Transverse colon (tissue), 4 donors: Measurements from ENCODE around the gene IL26. TPM values are rescaled to one million over a fixed set of nuclear protein-coding genes. Genes with fewer than 3 reads are reported as not detected.

Experiments used
- DNase-seq: peaks from one replicate; pipeline ENCODE4 v3.0.0-alpha.2; 2019
- H3K27ac ChIP-seq, 4 donors: fragments of 200-600 bp; sonication (generic); 2 replicates each; pipeline ENCODE4 v1.5.1; 2016 to 2018; ENCODE audit warnings: inconsistent platforms in 4 of 4
- H3K27me3 ChIP-seq: fragments of 200-600 bp; sonication (generic); 2 replicates; pipeline ENCODE4 v1.5.1; 2017; ENCODE audit warnings: inconsistent platforms
- H3K36me3 ChIP-seq, 4 donors: fragments of 200-600 bp; sonication (generic); 2 replicates each; pipeline ENCODE4 v1.5.1; 2017 to 2019; ENCODE audit warnings: inconsistent platforms in 4 of 4
- H3K4me1 ChIP-seq, 4 donors: fragments of 200-600 bp; sonication (generic); 2 replicates each; pipeline ENCODE4 v1.5.1; 2017 to 2020; ENCODE audit warnings: inconsistent platforms in 4 of 4
- H3K4me3 ChIP-seq, 4 donors: fragments of 200-600 bp; sonication (generic); 1 replicate in 1 of 4; 2 replicates in 3 of 4; pipeline versions ENCODE4 v1.5.1 to v1.6.1; 2017 to 2019; ENCODE audit warnings: inconsistent platforms in 4 of 4
- H3K9me3 ChIP-seq, 2 donors: fragments of 200-600 bp; sonication (generic); 2 replicates each; pipeline ENCODE4 v1.5.1; 2017 to 2019; ENCODE audit warnings: inconsistent platforms in 2 of 2
- CTCF ChIP-seq, 5 experiments: fragments of 200-600 bp in 3 of 5; fragments of 450-650 bp in 2 of 5; sonication (generic) in 3 of 5; IDR thresholded peaks; 1 replicate in 2 of 5; 2 replicates in 3 of 5; pipeline ENCODE4 v1.5.1; 2016 to 2017; ENCODE audit warnings: antibody characterized with exemption in 5 of 5, inconsistent platforms in 3 of 5, mild to moderate bottlenecking in 2 of 5, moderate library complexity in 1 of 5
- EP300 ChIP-seq: sonication (generic); formaldehyde crosslinking; IDR thresholded peaks from one replicate; pipeline ENCODE4 v1.6.1; 2017; ENCODE audit warnings: antibody characterized with exemption, low read depth
- POLR2A ChIP-seq: fragments of 450-650 bp; IDR thresholded peaks from one replicate; pipeline ENCODE4 v1.6.1; 2016; ENCODE audit warnings: antibody characterized with exemption, mild to moderate bottlenecking, moderate library complexity
- POLR2AphosphoS5 ChIP-seq, 3 donors: sonication (generic); formaldehyde crosslinking; IDR thresholded peaks; one replicate each; pipeline ENCODE4 v1.6.1; 2016; ENCODE audit warnings: antibody characterized with exemption in 3 of 3
- WGBS, 2 donors: methylation state at CpG; one replicate each; pipeline ENCODE4 v1.1.5; 2018; ENCODE audit warnings: low coverage in 1 of 2; 5-methylcytosine and 5-hydroxymethylcytosine counted together
- in situ Hi-C, 4 donors: fragments of 200-750 bp; cut with MboI; loops; one replicate each; pipeline versions ENCODE4 v1.15.0 to v1.15.1; 2017; ENCODE audit warnings: low sequenced_read_pairs in 3 of 4, low pct_ligation_motif_present in 1 of 4, low pct_unique_long_range_greater_than_20kb in 1 of 4
- intact Hi-C: fragments of 100-400 bp; cut with DNase I; formaldehyde crosslinking; loops from one replicate; pipeline ENCODE4 v1.15.1; 2023; ENCODE audit warnings: low total_unique reads
- total RNA-seq, 4 donors: library from RNA; depleted of rRNA; stranded (reverse); fragments of >200 nt; gene quantifications; one replicate each; pipeline ENCODE4 v1.1.0, GENCODE V29; 2016

Gene IL26
- total RNA-seq, 4 donors from 2014 or later, result not detected

GRCh38 chr12:68236421-68237059 lies 10.9 kb upstream of the IL26 start:
- no peak for DNase-seq
- H3K36me3 ChIP-seq, result no peaks in the 10 kb centered on the region
- H3K4me3 ChIP-seq, result peak overlapping the region in 3 of 4 donors; percentile 17 to 43 (median 23)
- in situ Hi-C loops (no loop called here), intact Hi-C loops (no loop called here)
- H3K27me3 ChIP-seq, result no peaks in the 10 kb centered on the region
- H3K9me3 ChIP-seq, result no peaks in the 10 kb centered on the region
- peaks cover 0 to 26% (median 12%) of the 10 kb centered on the region in 4 donors for H3K4me1 ChIP-seq
- TF ChIP-seq CTCF (IDR thresholded peaks at IDR 0.05) (peak in 2 of 5 experiments; percentile 13 to 21), EP300 (no peak)
- WGBS, 2 donors, result 40 to 51% methylated on average over 7 to 8 of the region's 8 CpGs
- peak overlapping the region in 3 of 4 donors; percentile 10 to 47 (median 36) for H3K27ac ChIP-seq

GRCh38 chr12:68235576-68235975 lies 10.0 kb upstream of the IL26 start:
- in situ Hi-C loops (no loop called here), intact Hi-C loops (no loop called here)
- Histone ChIP-seq H3K4me3 (no peak overlapping the region), H3K27ac (no peak overlapping the region), H3K36me3 (no peaks in the 10 kb centered on the region), H3K4me1 (peaks cover 0 to 19% (median 11%) of the 10 kb centered on the region in 4 donors), H3K27me3 (no peaks in the 10 kb centered on the region), H3K9me3 (no peaks in the 10 kb centered on the region)
- WGBS, 2 donors, result 82 to 88% methylated on average over 2 of the region's 2 CpGs
- no peak for TF ChIP-seq EP300
- no peak for TF ChIP-seq CTCF (IDR thresholded peaks at IDR 0.05)
- no peak for TF ChIP-seq POLR2AphosphoS5 (IDR thresholded peaks at IDR 0.05)
- TF ChIP-seq POLR2A, result no peak
- DNase-seq, result no peak

- TF ChIP-seq POLR2A, result no peak
- no peak for TF ChIP-seq POLR2AphosphoS5 (IDR thresholded peaks at IDR 0.05)
- no peak for TF ChIP-seq CTCF (IDR thresholded peaks at IDR 0.05)
- TF ChIP-seq EP300, result no peak
- Histone ChIP-seq H3K4me3 (no peak overlapping the region), H3K4me1 (peaks cover 0 to 13% (median 11%) of the 10 kb centered on the region in 4 donors), H3K27me3 (no peaks in the 10 kb centered on the region), H3K27ac (no peak overlapping the region), H3K36me3 (no peaks in the 10 kb centered on the region), H3K9me3 (no peaks in the 10 kb centered on the region)
- no peak for DNase-seq
- 92% methylated on average over 2 of the region's 2 CpGs; no CpG with 5 or more reads in 1 of the 2 donors for WGBS, 2 donors
- in situ Hi-C loops (loop anchor here in 1 of 4 donors (5.0 kb wide), 1 partner anchor 73 kb away; no protein-coding TSS in a partner anchor), intact Hi-C loops (no loop called here)
Observed at GRCh38 chr12:68234140-68234539, 8.5 kb upstream of the IL26 start.

- no peak overlapping the region for H3K4me3 ChIP-seq
Observed at GRCh38 chr12:68233498-68233897, 7.9 kb upstream of the IL26 start.

More at GRCh38 chr12:68233498-68233897, 7.9 kb upstream of the IL26 start:
- H3K9me3 ChIP-seq, result no peaks in the 10 kb centered on the region
- TF ChIP-seq POLR2A (no peak), CTCF (IDR thresholded peaks at IDR 0.05) (no peak), POLR2AphosphoS5 (IDR thresholded peaks at IDR 0.05) (no peak), EP300 (no peak)
- no peak overlapping the region for H3K27ac ChIP-seq
- no peaks in the 10 kb centered on the region for H3K27me3 ChIP-seq
- intact Hi-C loops (no loop called here), in situ Hi-C loops (loop anchor here in 1 of 4 donors (5.0 kb wide), 1 partner anchor 74 kb away; no protein-coding TSS in a partner anchor)
- H3K36me3 ChIP-seq, result no peaks in the 10 kb centered on the region
- WGBS, 2 donors, result 89 to 92% methylated on average over 5 of the region's 5 CpGs
- no peak for DNase-seq
- peaks cover 0 to 13% (median 11%) of the 10 kb centered on the region in 4 donors for H3K4me1 ChIP-seq
